NCI-H2171 treated with DMSO at 0.1 percent for 48 hours (cell line): ENCODE results near the gene PARD3B.

Experiments used
- DNase-seq: peaks from one replicate; lab custom pipeline; 2025; lab: John Stamatoyannopoulos, UW

The PARD3B gene

GRCh38 chr2:204655101-204655500, 109.8 kb downstream of the PARD3B start:
- no peak for DNase-seq

- no peak for DNase-seq
Observed at GRCh38 chr2:204655626-204656025, 110.4 kb downstream of the PARD3B start.

GRCh38 chr2:204657024-204657423, 111.7 kb downstream of the PARD3B start:
- DNase-seq: no peak

DNA sequence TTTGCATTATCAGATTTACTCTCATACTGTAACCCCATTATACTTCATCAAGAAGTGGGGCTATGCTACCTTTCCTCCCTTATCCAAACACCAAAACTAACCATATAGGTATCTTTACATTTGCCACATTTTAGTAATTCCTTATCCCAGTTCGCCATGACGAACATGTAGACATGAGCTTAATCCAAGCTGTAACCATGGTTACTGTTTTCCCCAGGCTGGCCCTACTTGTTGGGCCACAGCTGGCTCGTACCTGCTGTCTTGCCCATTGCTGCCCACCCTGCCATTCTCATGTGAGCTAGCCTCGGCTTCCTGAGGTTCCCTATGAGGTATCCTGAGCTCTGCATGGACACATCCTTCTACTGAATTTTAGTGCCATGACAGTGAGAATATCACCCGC, 117.7 kb downstream of the PARD3B start:
- no peak for DNase-seq

DNA sequence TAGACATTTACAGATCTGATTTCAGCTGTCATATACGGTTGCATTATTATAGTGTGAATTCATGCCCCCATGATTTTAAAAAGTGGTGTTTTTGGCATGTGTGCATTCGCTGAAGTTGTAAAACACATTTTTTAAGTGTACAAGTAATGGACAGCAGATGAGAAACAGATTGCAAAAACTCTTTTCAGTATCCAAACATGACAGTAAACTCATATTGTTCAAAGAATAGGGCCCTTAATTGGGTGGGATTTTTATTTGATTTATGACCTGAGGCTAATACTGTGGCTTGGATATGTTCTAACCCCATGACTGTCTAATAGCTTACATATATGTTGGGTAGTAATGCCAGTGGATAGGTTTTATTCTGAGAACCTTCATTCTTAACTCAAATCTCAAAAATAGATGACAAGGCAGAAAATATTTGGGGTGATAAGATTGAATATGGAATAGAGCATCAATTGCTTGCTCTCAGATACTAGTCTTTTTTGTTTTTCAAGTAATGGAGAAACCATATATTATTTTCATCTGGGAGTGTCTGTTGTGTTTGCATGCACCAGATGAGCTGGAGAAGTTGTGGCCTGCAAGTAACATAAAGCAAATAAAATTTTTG, 118.6 kb downstream of the PARD3B start:
- no peak for DNase-seq

DNA sequence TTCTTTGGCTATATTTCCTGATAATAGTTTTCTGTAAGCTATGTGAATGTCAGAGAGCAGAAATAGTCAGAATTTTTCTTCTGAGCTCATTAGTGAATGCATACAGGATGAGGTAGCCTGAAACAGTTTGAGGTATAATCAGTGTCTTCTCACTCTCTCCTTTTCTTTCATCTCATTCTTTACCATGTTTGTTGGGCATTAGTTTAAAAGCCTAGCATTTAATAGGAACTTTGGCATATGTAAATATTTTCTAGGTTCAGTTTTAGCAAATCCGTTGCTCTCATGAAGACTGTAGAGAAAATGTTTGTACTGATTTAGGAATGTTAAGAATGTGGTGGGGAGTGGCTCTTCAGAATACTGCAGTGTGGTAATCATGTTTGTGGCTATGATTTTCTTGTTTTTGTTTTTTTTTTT, 119.4 kb downstream of the PARD3B start:
- no peak for DNase-seq

- no peak for DNase-seq
Observed at GRCh38 chr2:204665207-204665606, 119.9 kb downstream of the PARD3B start.

DNA sequence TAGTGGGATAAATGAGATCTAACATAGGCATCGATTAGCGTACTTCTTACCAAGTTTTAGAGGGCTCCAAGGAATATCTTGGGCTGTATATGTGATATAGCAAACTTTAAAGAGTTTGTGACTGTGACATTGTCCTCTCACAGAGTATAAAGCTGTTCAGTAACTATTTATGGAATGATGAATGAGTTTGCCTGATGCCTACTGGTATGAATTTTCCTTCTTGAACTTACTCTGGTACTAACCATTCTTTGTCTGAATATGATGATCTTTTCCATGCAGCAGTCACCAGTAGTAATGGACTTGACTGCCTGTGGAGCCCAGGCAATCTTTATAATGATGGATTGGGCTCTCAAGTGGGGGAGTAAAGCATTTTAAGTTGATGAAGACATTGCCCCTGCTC, 120.5 kb downstream of the PARD3B start:
- DNase-seq: no peak

DNA sequence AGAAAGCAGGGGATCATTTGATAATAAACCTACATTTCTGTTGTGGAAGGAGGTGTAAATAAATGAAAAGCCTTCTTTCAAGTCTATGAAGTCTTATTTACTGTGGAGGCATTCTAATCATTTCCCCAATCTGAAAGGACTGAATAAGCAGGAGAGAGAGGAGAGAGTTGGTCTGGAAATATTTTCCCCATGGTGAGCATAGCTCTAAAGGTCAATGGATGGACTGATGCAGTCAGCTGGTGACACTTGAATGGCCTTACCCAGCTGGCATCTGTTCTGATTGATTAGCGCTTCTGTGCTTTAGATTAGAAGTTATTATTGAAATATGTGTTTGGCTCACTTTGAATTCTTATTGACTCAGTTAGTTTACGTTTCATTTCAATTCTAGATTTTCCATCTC, 122.7 kb downstream of the PARD3B start:
- no peak for DNase-seq

DNA sequence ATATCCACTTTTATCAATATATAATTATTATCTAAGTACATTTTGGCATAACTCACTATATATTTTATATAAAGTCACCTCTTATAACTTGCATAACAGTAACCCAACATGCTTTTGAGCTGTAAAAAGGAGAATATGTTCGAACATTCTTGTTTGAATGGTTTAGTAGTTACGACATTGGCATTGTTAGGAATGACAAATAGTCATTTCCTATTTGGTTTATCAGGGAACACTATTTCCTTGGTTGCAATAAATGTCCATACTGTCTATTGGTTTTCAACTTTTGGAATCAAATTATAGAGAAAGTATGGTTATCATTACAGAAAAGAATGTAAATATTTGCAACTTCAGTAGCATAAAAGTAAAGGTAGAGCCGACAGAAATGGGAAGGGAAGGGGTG, 124.1 kb downstream of the PARD3B start:
- no peak for DNase-seq

GRCh38 chr2:204670124-204670523, 124.8 kb downstream of the PARD3B start:
- no peak for DNase-seq

DNA sequence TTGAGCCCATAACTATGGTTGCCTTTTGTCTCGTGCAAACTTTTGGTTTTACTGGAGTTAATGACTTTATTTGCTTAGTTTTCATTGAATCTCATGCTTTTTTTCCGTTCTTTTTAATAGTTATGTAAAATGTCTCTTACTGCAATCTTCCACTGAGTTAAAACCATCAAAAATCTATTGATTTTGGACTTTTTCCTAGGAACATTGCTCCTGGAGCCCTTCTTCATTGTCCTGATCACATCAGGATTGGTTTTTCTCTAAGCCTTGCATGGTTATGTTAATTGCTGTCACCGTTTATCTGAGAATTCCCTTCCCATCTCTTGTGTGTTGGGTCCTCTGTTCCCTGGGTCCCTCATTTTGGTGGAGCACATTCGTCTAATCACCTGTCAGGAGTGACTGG, 125.5 kb downstream of the PARD3B start:
- DNase-seq: no peak

GRCh38 chr2:204672772-204673171, 127.5 kb downstream of the PARD3B start:
- no peak for DNase-seq

DNA sequence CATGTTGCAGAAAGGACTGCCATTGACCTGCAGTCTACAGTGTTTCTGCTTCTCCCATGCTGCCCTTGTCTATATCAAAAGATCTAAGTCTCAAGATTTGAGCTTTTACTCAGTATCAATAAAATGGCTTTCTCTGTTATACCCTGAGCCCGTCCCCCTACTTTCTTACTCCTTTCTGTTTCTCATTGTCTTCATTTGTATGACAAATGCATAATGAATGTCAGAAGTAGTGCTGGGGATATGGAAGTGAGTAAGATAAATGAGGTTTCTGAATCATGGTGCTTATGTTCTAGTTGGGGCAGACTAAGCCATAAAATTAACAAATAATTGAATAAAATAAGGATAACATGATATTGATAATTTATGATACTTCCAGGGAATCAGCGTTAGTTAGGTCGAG, 128.6 kb downstream of the PARD3B start:
- no peak for DNase-seq

DNA sequence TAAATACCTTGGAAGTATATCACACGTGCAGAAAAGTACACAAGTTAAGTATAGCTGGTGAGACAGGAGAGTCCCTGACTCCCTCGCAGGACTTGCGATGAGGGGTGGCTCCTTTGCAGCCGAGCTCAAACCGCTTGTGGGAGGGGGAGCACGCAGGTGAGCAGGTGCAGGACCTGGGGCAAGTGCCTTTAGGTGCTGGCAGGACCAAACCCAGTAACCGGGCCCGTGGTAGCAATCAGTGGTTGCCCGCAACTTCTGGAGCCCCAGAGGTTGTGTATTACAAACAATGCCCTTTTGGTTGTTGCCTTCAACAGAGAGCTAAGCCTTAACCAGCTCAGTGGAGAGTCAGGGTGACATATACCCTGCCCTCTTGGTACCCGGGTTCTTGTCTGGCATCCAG, 132.8 kb downstream of the PARD3B start:
- no peak for DNase-seq

- no peak for DNase-seq
Observed at GRCh38 chr2:204680576-204680975, 135.3 kb downstream of the PARD3B start.

DNA sequence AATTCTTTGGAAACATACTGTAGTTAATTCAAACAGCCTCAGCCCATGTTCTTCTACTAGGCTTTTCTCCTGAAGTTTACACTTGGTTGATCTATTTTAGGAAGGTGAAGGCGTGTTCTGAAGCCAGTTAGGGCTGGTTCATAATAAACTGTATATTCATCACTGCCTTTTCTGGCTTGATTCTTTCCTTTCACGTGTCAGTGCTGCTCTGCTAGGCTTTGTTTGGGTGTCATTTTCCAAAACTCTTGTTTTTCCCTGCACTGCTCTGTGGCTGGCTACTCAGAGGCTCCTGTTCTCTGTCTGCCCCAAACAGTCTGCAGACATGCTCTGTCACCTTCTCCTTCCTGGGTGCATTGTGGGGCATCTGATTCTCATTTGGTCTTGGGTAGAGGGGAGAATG, 136.1 kb downstream of the PARD3B start:
- peak; percentile 19 for DNase-seq

- DNase-seq: no peak
Observed at GRCh38 chr2:204683384-204683783, 138.1 kb downstream of the PARD3B start.

DNA sequence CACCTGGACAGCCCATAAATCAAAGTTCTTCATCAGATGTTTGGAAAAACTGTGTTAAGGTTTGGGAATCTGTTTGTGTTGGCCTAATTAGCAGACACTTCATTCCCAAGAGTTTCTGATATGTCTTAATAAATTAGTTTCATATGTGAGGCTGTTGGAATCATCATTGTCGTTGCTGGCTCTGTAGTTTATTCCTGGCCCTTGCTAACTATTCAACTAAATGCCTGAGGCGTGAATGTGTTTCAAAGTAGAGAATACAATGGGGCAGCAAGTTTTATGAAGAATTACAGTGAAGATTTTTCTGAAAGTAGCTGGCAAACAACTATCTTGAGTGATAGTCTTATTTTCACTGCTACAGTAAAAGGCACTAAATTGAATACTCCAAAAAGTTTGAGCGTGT, 141.1 kb downstream of the PARD3B start:
- no peak for DNase-seq

- no peak for DNase-seq
Observed at GRCh38 chr2:204687776-204688175, 142.5 kb downstream of the PARD3B start.

GRCh38 chr2:204691911-204692510, 146.7 kb downstream of the PARD3B start:
- DNase-seq: peak; percentile 81

GRCh38 chr2:204692790-204693189, 147.5 kb downstream of the PARD3B start:
- no peak for DNase-seq

DNA sequence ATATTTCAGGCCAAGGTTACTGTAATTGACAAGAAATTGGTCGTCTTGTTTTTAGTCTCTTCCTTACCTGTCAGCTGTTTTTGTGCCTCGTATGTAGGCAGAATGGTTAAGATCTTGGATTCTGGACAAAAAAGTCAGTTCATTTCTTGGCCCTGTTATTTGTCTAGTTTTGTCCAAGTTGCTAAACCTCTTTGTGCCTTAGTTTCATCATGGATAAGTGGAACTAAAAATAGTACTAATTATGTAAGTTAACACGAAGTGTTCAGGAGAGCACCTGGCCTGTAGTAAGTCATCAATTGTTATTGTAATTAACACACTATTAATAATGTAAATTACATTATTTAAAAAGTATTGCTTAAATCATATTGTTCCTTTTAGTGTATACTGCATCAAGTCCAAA, 148.0 kb downstream of the PARD3B start:
- DNase-seq: no peak

DNA sequence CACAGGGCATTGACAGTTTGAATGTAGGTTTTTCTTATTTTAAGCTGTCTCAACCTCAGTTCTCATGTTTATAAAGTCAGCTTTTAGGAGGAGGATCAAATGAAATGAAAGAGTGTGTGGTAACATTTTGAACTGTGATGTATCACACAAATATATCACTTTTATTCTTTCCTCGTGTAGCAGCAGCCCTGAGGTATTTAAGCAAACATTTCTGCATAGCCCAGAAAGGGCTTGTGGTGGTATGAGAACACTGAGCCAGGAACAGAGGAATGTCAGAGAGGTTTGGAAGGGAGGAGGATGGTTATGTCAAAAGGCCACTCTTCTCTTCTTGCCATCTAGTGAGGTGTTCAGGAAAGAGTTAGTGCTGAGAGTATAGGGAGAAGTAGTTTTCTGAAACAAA, 150.2 kb downstream of the PARD3B start:
- no peak for DNase-seq
